Urothelium cell line (cell line): ENCODE measurements around the gene CD48.

Source experiments
- DNase-seq: peaks from one replicate; pipeline ENCODE4 v3.0.0; 2011; ENCODE audit warnings: low spot score, mixed read lengths
- FAIRE-seq: peaks from 2 replicates; lab custom pipeline; 2011; peaks lifted over from hg19 to GRCh38; lab: Jason Lieb, UNC

The CD48 gene

DNA sequence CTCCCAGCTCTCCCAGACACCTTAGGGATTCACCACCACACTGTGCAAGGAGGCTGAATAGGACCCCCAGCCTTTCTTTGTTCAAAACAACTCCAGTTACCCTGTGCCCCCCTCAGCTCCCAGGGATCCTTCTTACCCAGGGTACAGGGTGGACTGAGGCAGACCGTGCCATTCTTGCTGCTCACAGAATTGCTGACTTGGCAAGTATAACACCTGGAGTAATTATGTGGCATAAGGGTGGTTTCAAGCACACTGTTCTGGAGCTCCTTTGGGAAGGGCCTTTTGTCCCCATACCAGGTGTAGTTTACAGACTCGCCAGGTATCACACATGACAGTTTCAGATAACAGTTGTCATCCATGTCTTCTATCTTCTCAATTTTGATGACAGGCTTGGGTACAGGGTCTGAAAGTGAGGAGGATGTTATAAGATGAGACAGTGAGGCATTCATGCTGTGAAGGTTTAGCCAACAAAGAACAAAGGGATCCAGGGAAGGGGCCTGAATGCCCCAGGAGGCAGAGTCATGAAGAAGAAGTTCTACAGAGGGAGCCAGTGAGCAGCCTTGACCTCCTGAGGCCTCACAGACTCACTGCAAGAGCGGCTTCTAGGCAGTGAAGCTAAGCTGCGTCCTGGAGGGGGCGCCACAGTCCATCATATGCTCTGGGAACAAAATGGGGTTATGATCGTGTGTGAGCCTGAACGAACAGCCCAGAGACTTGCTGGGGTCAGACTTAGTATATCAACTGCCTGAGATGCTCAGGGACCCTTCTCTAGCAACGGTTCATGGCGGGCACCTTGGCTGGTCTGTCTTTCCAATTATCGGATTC, 30.3 kb downstream of the CD48 start:
- peak; percentile 78 for DNase-seq
- no peak for FAIRE-seq

DNA sequence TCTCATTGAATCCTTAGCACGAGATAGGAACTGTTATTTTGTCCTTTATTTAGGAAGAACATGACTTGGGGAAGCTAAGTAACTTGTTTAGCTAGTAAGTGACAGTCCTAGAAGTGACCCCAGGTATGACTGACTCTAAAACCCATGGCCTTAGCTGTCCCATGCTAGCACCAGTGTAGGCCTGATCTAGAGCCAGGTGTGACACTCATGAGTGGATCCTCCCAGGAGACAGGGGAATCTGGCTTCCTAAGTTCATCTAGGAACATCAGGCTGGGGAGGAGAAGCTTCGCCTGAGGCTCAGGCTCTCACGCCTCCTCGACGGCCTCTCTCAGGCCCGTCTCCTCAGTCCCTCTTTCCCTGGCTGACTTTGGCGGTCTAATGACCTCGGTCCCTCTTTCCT, 31.2 kb downstream of the CD48 start:
- DNase-seq, result no peak
- no peak for FAIRE-seq

DNA sequence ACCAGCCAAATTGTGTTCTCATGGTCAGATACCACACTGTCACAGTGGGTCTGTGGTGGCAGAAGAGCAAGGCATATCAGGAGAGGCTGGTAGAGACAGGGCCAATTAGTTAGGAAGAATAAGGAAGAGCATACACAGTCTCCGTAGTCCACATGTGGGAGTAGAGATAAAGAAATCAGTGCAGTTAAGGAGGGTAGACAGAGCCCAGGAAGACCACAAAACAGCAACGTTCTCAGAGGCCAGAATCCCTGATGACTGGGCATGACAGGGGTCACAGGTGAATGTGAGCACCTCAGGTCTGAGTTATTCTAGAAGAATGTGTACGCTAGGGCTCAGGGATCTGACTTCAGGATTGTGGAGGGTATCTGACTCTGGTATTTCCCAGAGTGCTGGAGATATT, 31.7 kb downstream of the CD48 start:
- FAIRE-seq (no peak), DNase-seq (no peak)

DNA sequence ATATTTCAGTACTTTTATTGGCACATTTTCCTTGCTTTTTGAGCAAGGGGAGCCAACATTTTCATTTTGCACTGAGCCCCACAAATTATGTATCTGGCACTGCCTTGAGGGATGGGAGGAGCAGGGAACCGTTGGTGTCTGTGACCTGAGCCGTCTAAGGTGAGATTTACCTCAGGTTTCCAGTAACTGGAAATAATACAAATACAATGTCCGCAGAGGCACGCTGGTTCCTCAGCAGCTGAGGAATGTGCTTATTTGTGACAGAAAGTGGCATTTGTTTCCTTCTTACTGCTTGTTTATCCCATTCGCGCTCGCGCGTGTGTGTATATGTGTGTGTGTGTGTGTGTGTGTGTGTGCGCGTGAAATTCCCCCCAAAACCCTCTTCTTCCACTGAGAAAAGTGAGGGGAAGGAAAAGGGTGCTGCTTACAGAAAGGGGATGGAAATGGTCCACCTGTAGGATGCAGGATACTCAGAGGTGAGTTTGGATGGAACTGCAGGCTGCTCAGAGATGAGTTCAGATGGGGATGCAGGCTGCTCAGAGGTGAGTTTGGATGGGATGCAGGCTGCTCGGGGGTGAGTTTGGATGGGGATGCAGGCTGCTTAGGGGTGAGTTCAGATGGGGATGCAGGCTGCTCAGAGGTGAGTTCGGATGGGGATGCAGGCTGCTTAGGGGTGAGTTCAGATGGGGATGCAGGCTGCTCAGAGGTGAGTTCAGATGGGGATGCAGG, 34.6 kb downstream of the CD48 start:
- FAIRE-seq, result peak; percentile 40
- no peak for DNase-seq

DNA sequence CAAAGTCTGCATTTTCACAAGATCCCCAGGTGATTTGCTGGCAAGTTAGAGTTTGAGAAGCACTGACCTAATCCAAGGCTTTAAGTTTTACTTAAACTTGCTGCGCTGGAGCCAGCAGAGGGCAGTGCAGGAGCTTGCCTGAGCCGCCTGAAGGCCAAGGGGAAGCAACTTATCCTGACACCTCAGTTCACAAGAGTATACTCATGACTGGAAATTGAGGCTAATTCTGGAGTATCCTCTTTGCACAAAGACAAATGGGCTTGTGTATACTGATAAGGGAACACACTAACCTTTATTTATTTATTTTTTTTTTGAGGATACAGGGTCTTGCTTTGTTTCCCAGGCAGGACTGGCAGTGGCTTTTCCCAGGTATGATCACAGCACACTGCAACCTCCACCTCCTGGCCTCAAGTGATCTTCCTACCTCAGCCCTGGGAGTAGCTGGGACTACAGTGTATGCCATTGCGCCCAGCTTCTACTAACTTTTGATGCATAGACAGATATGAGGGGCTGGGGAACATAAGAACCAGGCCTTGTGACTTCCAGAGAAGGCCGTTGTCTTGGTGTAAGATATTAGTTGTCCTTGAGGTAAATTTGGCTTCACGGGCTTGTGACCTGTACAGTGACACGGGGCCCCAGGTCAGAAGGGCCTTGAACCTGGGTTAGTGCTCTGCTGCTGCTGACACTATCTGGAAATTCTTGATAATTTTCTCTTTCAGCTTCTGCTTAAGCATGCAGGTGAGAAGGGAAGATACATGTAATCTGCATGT, 35.8 kb downstream of the CD48 start:
- DNase-seq, result peak; percentile 69
- no peak for FAIRE-seq

DNA sequence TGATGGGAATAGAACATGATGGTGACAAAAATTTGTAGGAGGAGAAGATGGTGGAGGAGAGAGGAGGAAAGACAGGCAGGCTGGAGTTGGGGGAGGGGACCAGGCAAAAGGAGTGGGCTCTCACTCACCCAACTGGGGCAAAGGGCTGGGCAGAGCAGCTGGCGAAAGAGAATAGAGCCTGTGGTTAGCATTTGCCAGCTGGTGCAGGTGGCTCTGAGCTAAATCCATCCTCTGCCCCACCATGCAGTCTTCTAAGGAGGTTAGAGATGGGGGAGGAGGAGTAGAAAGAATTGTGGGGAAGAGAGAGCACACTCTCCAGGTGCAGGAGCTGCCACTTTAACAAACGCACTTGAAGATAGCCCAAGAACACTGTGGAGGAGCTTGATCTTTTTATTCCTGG, 37.2 kb downstream of the CD48 start:
- DNase-seq, result no peak
- no peak for FAIRE-seq

DNA sequence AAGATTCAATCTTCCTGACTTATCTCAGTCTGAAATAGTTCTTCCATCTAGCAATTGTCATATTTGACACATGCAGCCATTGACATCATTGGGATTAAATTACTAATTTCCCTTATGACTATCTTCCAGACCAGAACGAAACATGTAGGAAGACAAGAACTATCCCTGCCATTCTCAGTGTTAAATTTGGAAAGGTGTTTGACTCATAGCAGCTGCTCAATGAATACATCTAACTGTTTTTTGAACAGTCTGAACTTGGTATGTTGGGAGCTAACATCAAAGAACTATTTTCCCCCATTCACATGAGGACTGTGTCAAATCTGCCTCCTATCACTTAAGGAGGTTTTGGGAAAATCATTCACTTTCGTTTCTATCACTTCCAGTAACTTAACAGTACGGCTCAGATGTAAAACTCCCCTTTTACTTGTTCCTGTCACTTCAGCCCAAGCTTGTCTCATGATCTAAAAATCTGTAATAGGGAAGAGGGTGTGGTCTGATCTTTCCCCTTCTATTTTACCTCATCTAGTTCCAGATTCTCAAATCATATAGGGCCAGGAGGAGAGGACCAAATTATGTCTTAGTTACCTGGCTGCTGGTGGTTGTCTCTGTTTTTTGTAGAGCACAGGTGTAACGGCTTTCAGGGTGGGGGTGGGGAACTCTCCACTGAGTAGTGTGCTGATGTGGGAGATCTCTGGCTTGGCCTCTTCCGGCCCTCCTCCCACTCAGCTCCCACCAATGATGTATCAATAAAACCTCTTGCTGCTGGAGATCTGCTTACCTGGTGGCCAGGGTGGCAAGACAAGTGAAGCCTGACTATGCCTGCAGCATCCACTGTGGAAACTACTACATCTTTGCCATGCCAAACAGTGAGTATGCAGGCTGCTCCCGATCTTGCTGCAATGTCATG, 38.6 kb downstream of the CD48 start:
- DNase-seq (no peak), FAIRE-seq (no peak)

DNA sequence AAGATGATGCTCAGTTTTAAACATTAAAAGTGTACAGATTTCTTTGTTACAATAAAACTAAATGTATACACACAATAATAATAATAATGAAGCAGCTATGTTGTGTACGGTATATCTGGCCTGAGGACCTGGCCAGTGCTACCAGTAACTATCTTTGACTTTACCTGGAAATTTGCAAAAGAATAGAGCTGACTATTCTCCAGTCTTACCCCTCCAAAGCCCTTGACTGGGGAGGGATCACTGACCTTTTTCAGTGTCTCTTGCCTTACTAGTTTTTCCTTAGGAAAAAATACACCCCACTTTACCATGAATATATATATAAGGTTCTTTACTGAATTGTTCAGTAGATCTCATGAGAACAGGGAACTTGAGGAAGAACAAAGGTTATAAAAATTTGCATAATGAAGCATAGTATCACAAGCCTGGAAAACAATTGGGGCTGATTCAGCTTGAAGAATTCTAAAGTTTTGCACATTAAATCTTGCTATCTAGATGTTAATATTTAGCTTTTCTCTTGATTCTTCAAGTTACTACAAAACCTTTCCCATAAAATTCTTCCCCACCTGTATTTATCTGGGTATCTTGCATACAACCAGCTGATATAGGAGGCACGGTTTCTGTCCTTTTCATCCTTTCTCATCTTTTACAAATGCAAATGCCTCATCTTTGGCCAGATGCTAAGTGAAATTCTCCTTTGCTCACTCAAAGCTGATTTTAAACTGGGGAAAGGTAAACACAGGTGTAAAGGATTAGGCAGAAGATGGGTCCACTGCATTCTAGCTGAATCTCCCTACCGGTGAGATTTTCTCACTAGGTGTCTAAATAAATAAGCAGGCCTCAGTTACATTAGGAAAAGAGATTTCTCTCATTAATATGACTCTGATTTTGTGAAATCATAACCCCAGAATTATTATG, 39.8 kb downstream of the CD48 start:
- FAIRE-seq (no peak), DNase-seq (no peak)

DNA sequence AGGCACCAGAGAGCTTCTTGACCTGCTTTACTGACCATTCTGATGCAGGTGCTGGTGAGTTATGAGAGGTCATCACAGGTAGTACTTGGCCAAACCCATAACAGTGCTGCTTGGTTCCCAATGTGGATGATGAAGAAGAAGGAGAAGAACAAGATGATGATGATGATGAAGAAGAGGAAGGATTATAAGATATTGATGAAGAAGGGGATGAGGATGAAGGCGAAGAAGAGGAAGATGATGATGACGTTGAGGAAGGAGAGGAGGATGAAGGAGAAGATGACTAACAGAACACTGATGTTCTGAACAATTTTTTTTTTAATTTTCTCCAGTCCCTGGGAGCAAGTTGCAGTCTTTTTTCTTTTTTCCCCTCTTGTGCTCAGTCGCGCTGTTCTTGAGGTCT, 40.9 kb downstream of the CD48 start:
- no peak for FAIRE-seq
- no peak for DNase-seq

DNA sequence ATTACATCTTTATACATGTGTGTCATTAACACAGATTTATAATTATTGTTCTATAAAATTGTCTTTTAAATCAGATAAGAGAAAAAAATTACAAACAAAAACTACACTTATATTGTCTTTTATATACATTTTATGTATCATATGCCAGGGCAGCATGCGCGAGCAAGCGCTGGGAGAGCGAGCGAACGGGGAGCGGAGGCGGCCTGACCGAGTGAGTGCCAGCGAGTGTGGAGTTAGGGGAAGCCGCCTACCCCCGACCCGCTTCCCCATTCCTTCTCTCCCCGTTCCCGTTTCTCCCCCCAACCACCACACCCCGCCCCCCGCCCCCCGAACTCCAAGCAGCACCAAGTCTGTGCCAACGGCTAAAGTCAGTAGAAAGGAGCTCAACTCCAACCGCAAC, 41.8 kb downstream of the CD48 start:
- FAIRE-seq (no peak), DNase-seq (no peak)

DNA sequence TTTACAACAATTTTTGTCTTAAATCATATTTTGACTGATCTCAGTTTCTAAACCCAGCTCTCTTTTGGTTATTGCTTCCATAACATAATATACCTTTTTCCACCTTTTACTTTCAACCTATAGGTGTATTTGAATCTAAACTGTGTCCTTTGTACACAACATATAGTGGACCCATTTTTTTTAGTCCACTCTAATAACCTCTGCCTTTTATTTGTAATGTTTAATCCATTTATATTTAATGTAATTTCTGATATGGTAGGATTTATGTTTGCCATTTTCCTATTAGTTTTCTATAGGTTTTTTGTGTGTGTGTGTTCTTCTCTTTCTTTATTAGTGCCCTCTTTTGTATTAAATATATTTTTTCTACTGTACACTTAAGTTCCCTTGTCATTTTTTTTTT, 42.3 kb downstream of the CD48 start:
- DNase-seq (no peak), FAIRE-seq (no peak)

DNA sequence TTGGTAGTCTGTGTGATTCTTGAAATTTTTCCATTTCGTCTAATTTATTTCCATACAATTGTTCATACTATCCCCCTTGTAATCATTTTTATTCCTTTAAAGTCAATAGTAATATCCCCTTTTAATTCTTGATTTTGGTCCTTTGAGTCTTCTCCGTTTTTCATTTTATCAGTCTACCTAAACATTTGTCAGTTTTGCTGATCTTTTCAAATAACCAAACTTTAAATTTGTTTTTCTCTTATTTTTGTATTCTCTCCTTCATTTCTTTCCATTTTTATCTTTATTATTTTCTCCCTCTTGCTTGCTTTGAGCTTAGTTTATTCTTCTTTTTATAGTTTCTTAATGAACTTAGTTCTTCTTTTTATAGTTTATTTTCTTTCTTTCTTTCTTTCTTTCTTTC, 43.7 kb downstream of the CD48 start:
- DNase-seq (no peak), FAIRE-seq (no peak)

DNA sequence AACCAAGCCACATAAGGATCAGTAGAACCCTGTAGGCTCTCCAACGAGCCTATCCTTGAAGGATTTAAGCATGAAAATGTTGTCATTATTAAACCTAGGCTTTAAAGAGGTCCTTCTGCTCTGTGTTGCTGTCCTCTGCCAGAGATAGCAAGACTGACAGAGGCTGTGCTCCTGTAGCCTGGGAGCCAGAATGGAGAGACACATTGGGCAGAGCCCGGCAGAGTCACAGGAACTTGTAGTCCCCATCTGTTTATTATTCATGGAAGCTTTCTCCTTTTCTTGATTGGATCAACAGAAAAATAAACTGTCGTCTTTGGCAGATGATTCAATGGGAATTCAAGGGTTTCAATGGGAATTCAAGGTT, 45.6 kb downstream of the CD48 start:
- no peak for DNase-seq
- no peak for FAIRE-seq

DNA sequence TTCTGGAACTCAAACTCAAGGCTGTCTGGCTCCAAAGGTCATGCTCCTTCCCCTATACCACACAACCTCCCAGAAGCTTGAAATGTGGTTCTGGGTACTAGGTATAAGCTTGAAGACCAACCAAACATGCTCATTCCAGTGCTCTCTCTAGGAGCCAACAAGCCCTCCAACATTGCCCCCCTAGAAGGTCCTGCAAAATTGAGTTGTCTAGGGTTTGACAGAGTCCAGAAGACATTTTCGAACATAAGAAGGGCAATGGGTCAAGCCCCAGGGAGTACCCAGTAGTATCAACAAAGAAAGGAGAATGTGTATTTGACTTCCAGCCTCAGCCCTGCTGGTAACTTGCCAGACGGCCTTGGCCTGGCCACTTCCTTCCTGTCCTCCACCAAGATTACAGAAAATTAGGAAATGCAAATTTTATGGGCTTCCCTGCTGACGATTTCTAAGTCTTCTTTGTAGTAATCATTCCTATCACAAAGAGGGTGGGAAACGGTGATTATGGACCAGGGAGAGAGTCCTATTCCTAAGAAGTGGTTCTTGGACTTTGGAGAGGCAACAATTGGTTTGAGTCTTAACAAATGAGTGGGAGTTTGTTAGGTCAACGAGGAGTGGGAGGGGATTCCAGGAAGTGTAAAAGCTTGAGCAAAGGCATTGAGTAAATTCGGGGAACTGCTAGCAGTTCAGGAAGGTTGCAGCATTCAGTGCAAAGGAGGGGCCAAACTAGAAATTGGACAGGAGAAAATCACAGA, 46.1 kb downstream of the CD48 start:
- FAIRE-seq (no peak), DNase-seq (no peak)

DNA sequence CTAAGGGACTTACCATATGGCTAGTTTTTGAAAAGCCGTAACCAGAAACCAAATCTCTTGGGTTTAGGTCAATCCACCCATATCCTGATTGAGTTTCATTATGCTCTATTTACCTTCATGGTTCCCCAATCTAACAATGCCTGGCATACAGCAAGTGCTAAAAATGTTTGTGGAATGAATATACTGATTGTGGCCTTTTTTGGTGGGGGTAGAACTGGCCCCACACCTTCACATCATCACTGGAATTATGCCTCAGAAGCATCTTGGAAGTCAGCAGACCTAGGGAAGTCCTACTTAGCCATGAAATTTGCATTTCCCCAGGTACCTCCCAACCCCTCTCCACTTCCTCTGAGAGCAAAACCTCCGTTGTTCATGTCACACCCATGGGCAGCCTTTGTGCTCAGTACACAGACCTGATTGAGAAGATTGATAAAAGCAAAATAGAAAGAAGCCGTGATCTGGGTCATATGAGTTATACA, 47.0 kb downstream of the CD48 start:
- DNase-seq (no peak), FAIRE-seq (no peak)

DNA sequence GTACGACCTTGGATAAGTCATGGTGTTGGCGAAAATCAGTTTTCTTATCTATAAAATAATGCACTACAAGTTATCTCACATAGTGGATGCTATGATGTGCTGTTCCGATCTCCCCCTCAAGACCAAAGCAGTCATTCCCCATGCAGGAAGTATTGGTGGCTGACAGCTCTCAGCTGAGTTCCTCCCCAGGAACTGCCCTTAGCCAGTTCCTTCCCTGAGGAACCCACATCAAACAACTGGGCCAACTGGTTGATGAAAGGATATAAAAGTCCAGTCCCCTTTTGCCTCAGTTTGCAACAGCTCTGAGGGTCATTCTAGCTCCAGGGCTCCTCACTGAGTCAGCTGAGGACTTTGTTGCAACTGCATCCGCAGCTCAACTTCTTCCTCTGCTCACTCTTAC, 48.7 kb downstream of the CD48 start:
- FAIRE-seq (no peak), DNase-seq (no peak)

DNA sequence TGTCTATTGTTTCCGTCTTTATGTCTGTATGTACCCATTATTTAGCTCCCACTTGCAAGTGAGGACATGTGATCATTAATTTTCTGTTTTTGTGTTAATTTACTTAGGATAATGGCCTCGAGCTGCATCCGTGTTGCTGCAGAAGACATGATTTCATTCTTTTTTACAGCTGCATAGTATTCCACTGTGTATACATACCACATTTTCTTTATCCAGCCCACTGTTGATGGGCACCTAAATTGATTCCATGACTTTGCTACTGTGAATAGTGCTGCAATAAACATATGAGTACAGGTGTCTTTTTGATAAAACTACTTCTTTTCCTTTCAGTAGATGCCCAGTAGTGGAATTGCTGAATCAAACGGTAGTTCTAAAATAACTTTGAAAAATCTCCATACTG, 52.1 kb downstream of the CD48 start:
- FAIRE-seq (no peak), DNase-seq (no peak)

DNA sequence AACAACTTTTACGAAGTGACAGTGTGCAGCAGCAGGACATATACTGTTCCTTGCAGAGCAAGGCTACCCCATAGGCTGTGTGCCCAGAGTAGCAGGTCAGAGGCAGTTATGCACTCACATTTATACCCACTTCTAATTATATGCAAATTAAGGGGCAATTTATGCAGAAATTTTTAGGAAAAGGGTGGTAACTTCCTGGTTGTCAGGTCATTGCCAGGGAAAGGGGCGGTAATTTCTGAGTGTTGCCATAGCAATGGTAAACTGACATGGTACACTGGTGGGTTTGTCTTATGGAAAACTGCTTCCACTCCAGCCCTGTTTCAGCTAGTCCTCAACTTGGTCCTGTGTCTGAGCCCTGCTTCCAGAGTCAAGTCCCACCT, 52.8 kb downstream of the CD48 start:
- DNase-seq (no peak), FAIRE-seq (no peak)
